Activated CD8-positive, alpha-beta memory T cell treated with anti-CD3 and anti-CD28 coated beads for 36 hours (primary cell): ENCODE data around the gene HIRA. TPM values are rescaled to one million over a fixed set of nuclear protein-coding genes. Genes with fewer than 3 reads are reported as not detected.
"Not testable (repeated sequence)": the region's sequence is repeated elsewhere in the genome, so short reads cannot be mapped to it uniquely, and the experiment has no call there.

ENCODE experiments used
- CTCF ChIA-PET: fragments of 350-600 bp; sonication (Branson Sonifier 250); formaldehyde crosslinking; loops from one replicate; lab custom pipeline; 2021; ENCODE audit warnings: antibody characterized with exemption; lab: Charles Lee
- POLR2A ChIA-PET: fragments of 350-600 bp; sonication (Branson Sonifier 250); formaldehyde crosslinking; loops from one replicate; lab custom pipeline; 2021; ENCODE audit warnings: antibody characterized with exemption; lab: Charles Lee
- total RNA-seq, 2 experiments: library from RNA; stranded (reverse); gene quantifications; one replicate each; pipeline ENCODE4 v1.2.3, GENCODE V29; 2021

The HIRA gene
- total RNA-seq, 2 experiments from 2014 or later, result 45.2 to 49.6 TPM

GRCh38 chr22:19321757-19322156 lies 109.8 kb downstream of the HIRA start:
- CTCF ChIA-PET, result no interaction called here
- POLR2A ChIA-PET, result no interaction called here

- CTCF ChIA-PET, POLR2A ChIA-PET: not testable (repeated sequence)
Measured at GRCh38 chr22:19320136-19320535, 111.4 kb downstream of the HIRA start.

GRCh38 chr22:19319281-19319680 lies 112.3 kb downstream of the HIRA start:
- ChIA-PET POLR2A (no interaction called here), CTCF (no interaction called here)

- ChIA-PET POLR2A (interaction anchor here (0.7 kb wide), 1 partner anchor 261 kb away, joined by 5 read pairs; no protein-coding TSS in a partner anchor), CTCF (no interaction called here)
Measured at GRCh38 chr22:19317865-19318264, 113.7 kb downstream of the HIRA start.

- ChIA-PET POLR2A (no interaction called here), CTCF (interaction anchor here (0.7 kb wide), 1 partner anchor 444 kb away, joined by 4 read pairs; no protein-coding TSS in a partner anchor)
Measured at GRCh38 chr22:19307872-19308271, 123.7 kb downstream of the HIRA start.

GRCh38 chr22:19306535-19306934 lies 125.0 kb downstream of the HIRA start:
- CTCF ChIA-PET, result not testable (repeated sequence)

GRCh38 chr22:19304547-19304946 lies 127.0 kb downstream of the HIRA start:
- ChIA-PET CTCF (no interaction called here), POLR2A (no interaction called here)

More at GRCh38 chr22:19306535-19306934, 125.0 kb downstream of the HIRA start:
- POLR2A ChIA-PET, result not testable (repeated sequence)

- POLR2A ChIA-PET, result no interaction called here
Measured at GRCh38 chr22:19303785-19304184, 127.7 kb downstream of the HIRA start.

GRCh38 chr22:19295733-19296132 lies 135.8 kb downstream of the HIRA start:
- CTCF ChIA-PET, result no interaction called here
- POLR2A ChIA-PET, result no interaction called here

More at GRCh38 chr22:19303785-19304184, 127.7 kb downstream of the HIRA start:
- CTCF ChIA-PET, result no interaction called here

- CTCF ChIA-PET, result no interaction called here
- POLR2A ChIA-PET, result no interaction called here
Measured at GRCh38 chr22:19292458-19293230, 138.9 kb downstream of the HIRA start.

- POLR2A ChIA-PET, result no interaction called here
- CTCF ChIA-PET, result interaction anchor here (0.6 kb wide), 1 partner anchor 21 kb away, joined by 3 read pairs; no protein-coding TSS in a partner anchor
Measured at GRCh38 chr22:19291580-19292457, 139.7 kb downstream of the HIRA start, which contains the start of gene CLTCL1. TSS of gene CLTCL1 (minus strand) at chr22:19291719. CDS start at chr22:19291641, 78 bp downstream.

- POLR2A ChIA-PET, result no interaction called here
- CTCF ChIA-PET, result interaction anchor here (0.6 kb wide), 1 partner anchor 20 kb away, joined by 3 read pairs; no protein-coding TSS in a partner anchor
Measured at GRCh38 chr22:19291218-19291579, 140.3 kb downstream of the HIRA start.

GRCh38 chr22:19290400-19291217 lies 140.9 kb downstream of the HIRA start:
- POLR2A ChIA-PET, result no interaction called here
- CTCF ChIA-PET, result no interaction called here

- ChIA-PET CTCF (interaction anchor here (1.0 to 1.2 kb wide), 2 partner anchors 107 to 341 kb away, joined by 3 read pairs; no protein-coding TSS in a partner anchor), POLR2A (no interaction called here)
Measured at GRCh38 chr22:19289475-19290161, 141.9 kb downstream of the HIRA start.

- ChIA-PET CTCF (interaction anchor here (1.2 kb wide), 1 partner anchor 166 kb away, joined by 3 read pairs; the partner anchor contains the start of gene DGCR2), POLR2A (no interaction called here)
Measured at GRCh38 chr22:19287889-19288288, 143.6 kb downstream of the HIRA start.

GRCh38 chr22:19287076-19287707 lies 144.3 kb downstream of the HIRA start:
- ChIA-PET CTCF (interaction anchor here (1.0 to 1.1 kb wide), 2 partner anchors 11 to 19 kb away, joined by 3 to 5 read pairs; no protein-coding TSS in a partner anchor), POLR2A (no interaction called here)

GRCh38 chr22:19285831-19286230 lies 145.7 kb downstream of the HIRA start:
- ChIA-PET CTCF (interaction anchor here (0.8 to 1.1 kb wide), 2 partner anchors 10 to 107 kb away, joined by 3 to 5 read pairs; no protein-coding TSS in a partner anchor), POLR2A (no interaction called here)
